ENCODE data around the gene LRRC4.

DNA sequence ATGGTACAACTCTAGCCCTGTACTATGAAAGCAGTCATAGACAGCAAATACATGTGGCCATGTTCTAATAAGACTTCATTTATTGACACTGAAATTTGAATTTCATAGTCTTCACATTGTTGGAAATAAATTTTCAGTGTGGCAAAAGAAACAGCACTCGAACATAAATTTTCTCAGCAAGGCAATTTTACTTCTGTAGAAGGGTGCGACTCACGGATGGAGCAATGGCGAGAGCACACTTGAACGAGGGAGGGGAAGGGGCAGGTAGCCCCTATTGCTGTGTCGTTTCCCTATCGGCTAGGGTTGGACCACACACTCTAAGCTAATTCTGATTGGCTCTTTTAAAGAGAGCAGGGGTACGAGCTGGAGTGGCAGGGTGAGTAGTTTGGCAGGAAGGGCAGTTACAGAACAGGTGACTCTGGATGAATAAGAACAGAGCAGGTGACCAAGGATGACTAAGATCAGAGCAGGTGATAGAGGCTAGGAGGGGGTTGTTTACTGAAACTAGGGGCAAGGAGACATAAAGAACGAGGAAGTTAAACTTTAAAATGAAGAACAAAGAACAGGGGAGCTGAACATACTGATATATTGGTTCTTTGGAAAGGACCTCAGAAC, 52.0 kb downstream of the LRRC4 start:
- no peak for TF ChIP-seq ARNT (IDR thresholded peaks at IDR 0.05)
- TF ChIP-seq FOXK2 (IDR thresholded peaks at IDR 0.05), result no peak
- TF ChIP-seq SP1 (IDR thresholded peaks at IDR 0.05), result no peak
- TF ChIP-seq SUZ12 (IDR thresholded peaks at IDR 0.05), result no peak
- no peak for TF ChIP-seq FOXA1 (IDR thresholded peaks at IDR 0.05)
- TF ChIP-seq LEF1 (IDR thresholded peaks at IDR 0.05; ENCODE audit: borderline replicate concordance), result no peak
- TF ChIP-seq BHLHE40 (IDR thresholded peaks at IDR 0.05; ENCODE audit: borderline replicate concordance), result no peak
- no peak for TF ChIP-seq NFRKB (IDR thresholded peaks at IDR 0.05)
- no peak for TF ChIP-seq FOXM1 (IDR thresholded peaks at IDR 0.05; ENCODE audit: borderline replicate concordance)
- TF ChIP-seq TARDBP (IDR thresholded peaks at IDR 0.05), result no peak
- TF ChIP-seq, protein P1, sequence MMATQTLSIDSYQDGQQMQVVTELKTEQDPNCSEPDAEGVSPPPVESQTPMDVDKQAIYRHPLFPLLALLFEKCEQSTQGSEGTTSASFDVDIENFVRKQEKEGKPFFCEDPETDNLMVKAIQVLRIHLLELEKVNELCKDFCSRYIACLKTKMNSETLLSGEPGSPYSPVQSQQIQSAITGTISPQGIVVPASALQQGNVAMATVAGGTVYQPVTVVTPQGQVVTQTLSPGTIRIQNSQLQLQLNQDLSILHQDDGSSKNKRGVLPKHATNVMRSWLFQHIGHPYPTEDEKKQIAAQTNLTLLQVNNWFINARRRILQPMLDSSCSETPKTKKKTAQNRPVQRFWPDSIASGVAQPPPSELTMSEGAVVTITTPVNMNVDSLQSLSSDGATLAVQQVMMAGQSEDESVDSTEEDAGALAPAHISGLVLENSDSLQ (IDR thresholded peaks at IDR 0.05), result no peak
- no peak for TF ChIP-seq ZNF384 (IDR thresholded peaks at IDR 0.05)
